Kidney epithelial cell (primary cell): ENCODE results near the gene ACTN1. TPM values are rescaled to one million over a fixed set of nuclear protein-coding genes. Genes with fewer than 3 reads are reported as not detected.
"Not testable (repeated sequence)": the region's sequence is repeated elsewhere in the genome, so short reads cannot be mapped to it uniquely, and the experiment has no call there.

Experiments
- DNase-seq: peaks from one replicate; pipeline ENCODE4 v3.0.0-alpha.2; 2010; ENCODE audit warnings: low read depth
- H3K27me3 ChIP-seq: 2 replicates; pipeline ENCODE4 v1.6.0; 2011; ENCODE audit warnings: low read length; ENCODE audit not compliant: control insufficient read depth, insufficient read depth
- H3K36me3 ChIP-seq: 2 replicates; pipeline ENCODE4 v1.5.1; 2011; ENCODE audit warnings: low read length; ENCODE audit not compliant: control insufficient read depth, insufficient read depth
- H3K4me3 ChIP-seq: 2 replicates; pipeline ENCODE4 v1.5.1; 2011; ENCODE audit warnings: low read depth, mild to moderate bottlenecking, control low read depth, low read length
- total RNA-seq: library from RNA; depleted of rRNA; stranded (reverse); fragments of >200 nt; gene quantifications from 2 replicates; pipeline ENCODE4 v1.2.3, GENCODE V29; 2015
- TF ChIP-seq, protein P1 (sequence below): IDR thresholded peaks from 2 replicates; pipeline ENCODE4 v1.5.1; 2011; ENCODE audit warnings: mild to moderate bottlenecking, moderate library complexity, low read length, control low read depth, inconsistent platforms; ENCODE audit not compliant: insufficient read depth, poor library complexity, severe bottlenecking

ACTN1 gene
- total RNA-seq, 1 donor from 2014 or later: 627 TPM

- Histone ChIP-seq H3K4me3 (no peak overlapping the region), H3K27me3 (no peaks in the 10 kb centered on the region), H3K36me3 (no peaks in the 10 kb centered on the region)
- DNase-seq: no peak
- TF ChIP-seq, protein P1, sequence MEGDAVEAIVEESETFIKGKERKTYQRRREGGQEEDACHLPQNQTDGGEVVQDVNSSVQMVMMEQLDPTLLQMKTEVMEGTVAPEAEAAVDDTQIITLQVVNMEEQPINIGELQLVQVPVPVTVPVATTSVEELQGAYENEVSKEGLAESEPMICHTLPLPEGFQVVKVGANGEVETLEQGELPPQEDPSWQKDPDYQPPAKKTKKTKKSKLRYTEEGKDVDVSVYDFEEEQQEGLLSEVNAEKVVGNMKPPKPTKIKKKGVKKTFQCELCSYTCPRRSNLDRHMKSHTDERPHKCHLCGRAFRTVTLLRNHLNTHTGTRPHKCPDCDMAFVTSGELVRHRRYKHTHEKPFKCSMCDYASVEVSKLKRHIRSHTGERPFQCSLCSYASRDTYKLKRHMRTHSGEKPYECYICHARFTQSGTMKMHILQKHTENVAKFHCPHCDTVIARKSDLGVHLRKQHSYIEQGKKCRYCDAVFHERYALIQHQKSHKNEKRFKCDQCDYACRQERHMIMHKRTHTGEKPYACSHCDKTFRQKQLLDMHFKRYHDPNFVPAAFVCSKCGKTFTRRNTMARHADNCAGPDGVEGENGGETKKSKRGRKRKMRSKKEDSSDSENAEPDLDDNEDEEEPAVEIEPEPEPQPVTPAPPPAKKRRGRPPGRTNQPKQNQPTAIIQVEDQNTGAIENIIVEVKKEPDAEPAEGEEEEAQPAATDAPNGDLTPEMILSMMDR: no peak
Measured at GRCh38 chr14:68860771-68861170, 118.3 kb downstream of the ACTN1 start.

DNA sequence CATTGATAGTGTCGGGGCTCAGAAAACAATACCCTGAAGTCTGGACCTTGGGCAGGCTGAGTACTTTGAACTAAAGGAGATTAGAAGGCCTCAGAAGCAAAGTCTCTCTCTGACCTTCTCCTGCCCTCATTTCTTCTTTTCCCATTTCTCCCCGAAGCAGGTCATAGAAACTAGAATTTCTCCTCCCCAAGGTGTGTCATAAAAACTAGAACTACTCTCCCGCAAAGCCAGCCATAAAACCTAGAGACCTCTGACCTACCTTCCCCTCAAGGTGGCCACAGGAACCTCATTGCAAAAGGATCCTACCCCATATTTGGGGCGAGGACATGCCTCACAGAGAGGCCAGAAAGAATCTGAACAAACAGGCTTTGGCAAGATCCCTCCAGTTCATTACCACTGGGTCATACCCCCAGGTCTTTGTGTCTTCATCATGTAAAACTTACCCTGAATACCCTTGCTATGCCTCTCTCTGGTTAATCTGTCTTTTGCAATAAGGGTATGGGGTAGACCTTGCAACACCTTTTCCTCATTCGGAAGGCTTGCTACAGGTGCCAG is 121.5 kb downstream of the ACTN1 start:
- Histone ChIP-seq H3K27me3 (no peaks in the 10 kb centered on the region), H3K4me3 (no peak overlapping the region), H3K36me3 (no peaks in the 10 kb centered on the region)
- no peak for DNase-seq
- TF ChIP-seq, protein P1: no peak

GRCh38 chr14:68856572-68856971 is 122.5 kb downstream of the ACTN1 start:
- TF ChIP-seq, protein P1: no peak
- DNase-seq: no peak
- Histone ChIP-seq H3K36me3 (no peaks in the 10 kb centered on the region), H3K4me3 (no peak overlapping the region), H3K27me3 (no peaks in the 10 kb centered on the region)

- Histone ChIP-seq H3K36me3 (no peaks in the 10 kb centered on the region), H3K27me3 (no peaks in the 10 kb centered on the region), H3K4me3 (no peak overlapping the region)
- DNase-seq: no peak
- TF ChIP-seq, protein P1: no peak
Measured at GRCh38 chr14:68854421-68854820, 124.7 kb downstream of the ACTN1 start.

- H3K4me3 ChIP-seq: no peak overlapping the region
- no peaks in the 10 kb centered on the region for H3K36me3 ChIP-seq
- no peak for DNase-seq
- no peaks in the 10 kb centered on the region for H3K27me3 ChIP-seq
- TF ChIP-seq, protein P1: no peak
Measured at GRCh38 chr14:68853749-68854148, 125.4 kb downstream of the ACTN1 start.

- not testable (repeated sequence) for DNase-seq, H3K27me3 ChIP-seq, H3K36me3 ChIP-seq, H3K4me3 ChIP-seq
Measured at GRCh38 chr14:68852493-68852892, 126.6 kb downstream of the ACTN1 start.

GRCh38 chr14:68851078-68851477 is 128.0 kb downstream of the ACTN1 start:
- H3K36me3 ChIP-seq: no peaks in the 10 kb centered on the region
- TF ChIP-seq, protein P1: no peak
- no peak overlapping the region for H3K4me3 ChIP-seq
- DNase-seq: no peak
- H3K27me3 ChIP-seq: no peaks in the 10 kb centered on the region
